Activated T-cell treated with anti-CD3 and anti-CD28 coated beads, Interleukin-2, amount 50 U/mL, for 72 hours (primary cell): ENCODE data around the gene SYNDIG1. TPM values are rescaled to one million over a fixed set of nuclear protein-coding genes. Genes with fewer than 3 reads are reported as not detected.

Source experiments
- ATAC-seq, 2 donors: fragments of 150-1000 bp; cut with Tn5 transposase; replicated peaks in 1 of 2; 2 replicates each; pipeline ENCODE4 v1.10.0; 2021; ENCODE audit warnings: moderate library complexity in 2 of 2, mild to moderate bottlenecking in 1 of 2
- DNase-seq, 2 donors: peaks; one replicate each; pipeline ENCODE4 v3.0.0; 2021 to 2022; ENCODE audit warnings: mixed read lengths in 1 of 2
- H3K27ac Mint-ChIP-seq: one replicate; pipeline ENCODE4 v1.8.0; 2022; ENCODE audit warnings: mild to moderate bottlenecking, moderate library complexity, mixed read lengths
- H3K27me3 Mint-ChIP-seq: one replicate; pipeline ENCODE4 v1.8.0; 2022; ENCODE audit warnings: low read depth, mixed read lengths
- H3K36me3 Mint-ChIP-seq, 2 donors: one replicate each; pipeline ENCODE4 v1.8.0; 2022; ENCODE audit warnings: mixed read lengths in 2 of 2, mild to moderate bottlenecking in 1 of 2; ENCODE audit not compliant: insufficient read depth in 2 of 2
- H3K4me1 Mint-ChIP-seq: one replicate; pipeline ENCODE4 v1.8.0; 2022; ENCODE audit warnings: low read depth, mixed read lengths
- H3K4me3 Mint-ChIP-seq, 2 donors: one replicate each; pipeline ENCODE4 v1.8.0; 2022; ENCODE audit warnings: mild to moderate bottlenecking in 2 of 2, mixed read lengths in 2 of 2, moderate library complexity in 2 of 2
- H3K9me3 Mint-ChIP-seq, 2 donors: one replicate each; pipeline ENCODE4 v1.8.0; 2022; ENCODE audit warnings: mixed read lengths in 2 of 2
- total RNA-seq, 2 donors: library from RNA; stranded (reverse); gene quantifications; one replicate each; pipeline ENCODE4 v1.2.3, GENCODE V29; 2022

SYNDIG1 gene
- total RNA-seq, 2 donors from 2014 or later, result not detected

- ATAC-seq, result no peak
- no peaks in the 10 kb centered on the region for H3K27me3 Mint-ChIP-seq
- DNase-seq, result no peak
Measured at GRCh38 chr20:24651171-24651975, 181.9 kb downstream of the SYNDIG1 start.

GRCh38 chr20:24651976-24652345 is 182.5 kb downstream of the SYNDIG1 start:
- no peaks in the 10 kb centered on the region for H3K27me3 Mint-ChIP-seq
- ATAC-seq (no peak), DNase-seq (no peak)
- no peak overlapping the region for H3K27ac Mint-ChIP-seq
- no peaks in the 10 kb centered on the region for H3K36me3 Mint-ChIP-seq
- H3K4me3 Mint-ChIP-seq, result no peak overlapping the region
- no peaks in the 10 kb centered on the region for H3K4me1 Mint-ChIP-seq
- H3K9me3 Mint-ChIP-seq, result no peaks in the 10 kb centered on the region

More at GRCh38 chr20:24651171-24651975, 181.9 kb downstream of the SYNDIG1 start:
- H3K27ac Mint-ChIP-seq, result no peak overlapping the region
- H3K36me3 Mint-ChIP-seq, result no peaks in the 10 kb centered on the region
- H3K9me3 Mint-ChIP-seq, result no peaks in the 10 kb centered on the region
- H3K4me1 Mint-ChIP-seq, result no peaks in the 10 kb centered on the region
- H3K4me3 Mint-ChIP-seq, result no peak overlapping the region

- no peaks in the 10 kb centered on the region for H3K27me3 Mint-ChIP-seq
- no peak for DNase-seq
- no peak for ATAC-seq
- no peaks in the 10 kb centered on the region for H3K9me3 Mint-ChIP-seq
- no peak overlapping the region for H3K27ac Mint-ChIP-seq
- H3K36me3 Mint-ChIP-seq, result no peaks in the 10 kb centered on the region
- no peaks in the 10 kb centered on the region for H3K4me1 Mint-ChIP-seq
- no peak overlapping the region for H3K4me3 Mint-ChIP-seq
Measured at GRCh38 chr20:24653306-24653705, 183.9 kb downstream of the SYNDIG1 start.

GRCh38 chr20:24654425-24654824 is 185.0 kb downstream of the SYNDIG1 start:
- H3K27ac Mint-ChIP-seq, result peak overlapping the region; percentile 54
- H3K27me3 Mint-ChIP-seq, result no peaks in the 10 kb centered on the region
- no peak for DNase-seq
- no peaks in the 10 kb centered on the region for H3K36me3 Mint-ChIP-seq
- ATAC-seq, result no peak
- H3K4me1 Mint-ChIP-seq, result no peaks in the 10 kb centered on the region
- no peak overlapping the region for H3K4me3 Mint-ChIP-seq
- no peaks in the 10 kb centered on the region for H3K9me3 Mint-ChIP-seq

- DNase-seq (no peak), ATAC-seq (no peak)
- H3K4me3 Mint-ChIP-seq, result no peak overlapping the region
- no peak overlapping the region for H3K27ac Mint-ChIP-seq
- H3K4me1 Mint-ChIP-seq, result no peaks in the 10 kb centered on the region
- H3K36me3 Mint-ChIP-seq, result no peaks in the 10 kb centered on the region
- H3K9me3 Mint-ChIP-seq, result no peaks in the 10 kb centered on the region
- no peaks in the 10 kb centered on the region for H3K27me3 Mint-ChIP-seq
Measured at GRCh38 chr20:24656391-24656790, 187.0 kb downstream of the SYNDIG1 start.

GRCh38 chr20:24657196-24657595 is 187.8 kb downstream of the SYNDIG1 start:
- no peaks in the 10 kb centered on the region for H3K27me3 Mint-ChIP-seq
- H3K4me3 Mint-ChIP-seq, result no peak overlapping the region
- no peaks in the 10 kb centered on the region for H3K4me1 Mint-ChIP-seq
- H3K9me3 Mint-ChIP-seq, result no peaks in the 10 kb centered on the region
- H3K36me3 Mint-ChIP-seq, result no peaks in the 10 kb centered on the region
- no peak overlapping the region for H3K27ac Mint-ChIP-seq
- ATAC-seq, result no peak
- DNase-seq, result no peak

- no peak for ATAC-seq
- no peaks in the 10 kb centered on the region for H3K4me1 Mint-ChIP-seq
- no peak overlapping the region for H3K27ac Mint-ChIP-seq
- H3K27me3 Mint-ChIP-seq, result no peaks in the 10 kb centered on the region
- H3K4me3 Mint-ChIP-seq, result no peak overlapping the region
- no peak for DNase-seq
- H3K36me3 Mint-ChIP-seq, result no peaks in the 10 kb centered on the region
- no peaks in the 10 kb centered on the region for H3K9me3 Mint-ChIP-seq
Measured at GRCh38 chr20:24657878-24658620, 188.6 kb downstream of the SYNDIG1 start.

GRCh38 chr20:24658920-24659660 is 189.7 kb downstream of the SYNDIG1 start:
- no peaks in the 10 kb centered on the region for H3K4me1 Mint-ChIP-seq
- no peaks in the 10 kb centered on the region for H3K36me3 Mint-ChIP-seq
- DNase-seq (no peak), ATAC-seq (no peak)
- no peaks in the 10 kb centered on the region for H3K9me3 Mint-ChIP-seq
- H3K27me3 Mint-ChIP-seq, result no peaks in the 10 kb centered on the region
- H3K4me3 Mint-ChIP-seq, result no peak overlapping the region
- H3K27ac Mint-ChIP-seq, result no peak overlapping the region

- ATAC-seq (no peak), DNase-seq (no peak)
- Mint-ChIP-seq H3K4me3 (no peak overlapping the region), H3K36me3 (no peaks in the 10 kb centered on the region), H3K27me3 (no peaks in the 10 kb centered on the region), H3K9me3 (no peaks in the 10 kb centered on the region), H3K27ac (no peak overlapping the region), H3K4me1 (no peaks in the 10 kb centered on the region)
Measured at GRCh38 chr20:24659835-24660234, 190.4 kb downstream of the SYNDIG1 start.

GRCh38 chr20:24660651-24661050 is 191.2 kb downstream of the SYNDIG1 start:
- Mint-ChIP-seq H3K27me3 (no peaks in the 10 kb centered on the region), H3K27ac (no peak overlapping the region), H3K4me3 (no peak overlapping the region), H3K9me3 (no peaks in the 10 kb centered on the region), H3K4me1 (no peaks in the 10 kb centered on the region), H3K36me3 (no peaks in the 10 kb centered on the region)
- DNase-seq, result no peak
- no peak for ATAC-seq

GRCh38 chr20:24661255-24661654 is 191.8 kb downstream of the SYNDIG1 start:
- ATAC-seq (no peak), DNase-seq (no peak)
- Mint-ChIP-seq H3K9me3 (no peaks in the 10 kb centered on the region), H3K36me3 (no peaks in the 10 kb centered on the region), H3K4me1 (no peaks in the 10 kb centered on the region), H3K27me3 (no peaks in the 10 kb centered on the region), H3K4me3 (no peak overlapping the region), H3K27ac (no peak overlapping the region)

- Mint-ChIP-seq H3K27me3 (no peaks in the 10 kb centered on the region), H3K4me3 (no peak overlapping the region), H3K4me1 (no peaks in the 10 kb centered on the region), H3K9me3 (no peaks in the 10 kb centered on the region), H3K36me3 (no peaks in the 10 kb centered on the region), H3K27ac (no peak overlapping the region)
- no peak for ATAC-seq
- DNase-seq, result no peak
Measured at GRCh38 chr20:24662322-24662721, 192.9 kb downstream of the SYNDIG1 start.

- Mint-ChIP-seq H3K27ac (no peak overlapping the region), H3K4me1 (no peaks in the 10 kb centered on the region), H3K4me3 (no peak overlapping the region), H3K9me3 (no peaks in the 10 kb centered on the region), H3K27me3 (no peaks in the 10 kb centered on the region), H3K36me3 (no peaks in the 10 kb centered on the region)
- ATAC-seq, result no peak
- no peak for DNase-seq
Measured at GRCh38 chr20:24662752-24663365, 193.4 kb downstream of the SYNDIG1 start.
